ENCODE data around the gene GALNT12. TPM values are rescaled to one million over a fixed set of nuclear protein-coding genes. Genes with fewer than 3 reads are reported as not detected.

GALNT12 gene
- 3.4 to 5.3 TPM (median 4.9 TPM) in 5 replicates for total RNA-seq (2022; extraction: Qiagen RNA extraction)

GRCh38 chr9:98807070-98807813 is at the start of gene GALNT12:
Gene GALNT12 (plus strand): TSS chr9:98807670. CDS start chr9:98807699, 29 bp downstream.

GRCh38 chr9:98796364-98797101 is 10.9 kb upstream of the GALNT12 start, which contains the start of gene ANKS6:
Gene ANKS6 (minus strand): TSS chr9:98796555. CDS start chr9:98796491, 64 bp downstream.

Other genes starting within 250 kb of the GALNT12 start
- gene GABBR2, start 98.7 kb upstream of the GALNT12 start, total RNA-seq (2022; extraction: Qiagen RNA extraction): 0.17 to 0.31 TPM (median 0.22 TPM) in 5 replicates
- 13.7 to 27.1 TPM (median 23.8 TPM) in 5 replicates for gene ANKS6, start 11.1 kb upstream of the GALNT12 start, total RNA-seq (2022; extraction: Qiagen RNA extraction)
- gene COL15A1, start 136.2 kb downstream of the GALNT12 start, total RNA-seq (2022; extraction: Qiagen RNA extraction): 0.39 to 0.80 TPM (median 0.51 TPM) in 5 replicates